Left ventricle myocardium inferior (tissue), 1 donor: ENCODE results near the gene KCTD18. TPM values are rescaled to one million over a fixed set of nuclear protein-coding genes. Genes with fewer than 3 reads are reported as not detected.

Experiments used
- DNase-seq: peaks from one replicate; pipeline ENCODE4 v3.0.0-alpha.2; 2020
- H3K27ac ChIP-seq: fragments of 200-600 bp; replicated peaks from 2 replicates; pipeline ENCODE4 v1.8.0; 2021
- H3K27me3 ChIP-seq: fragments of 200-600 bp; 2 replicates; pipeline ENCODE4 v1.8.0; 2021; ENCODE audit warnings: low read depth
- H3K36me3 ChIP-seq: fragments of 200-600 bp; 2 replicates; pipeline ENCODE4 v1.8.0; 2021
- H3K4me1 ChIP-seq: fragments of 200-600 bp; 2 replicates; pipeline ENCODE4 v1.8.0; 2021
- H3K4me3 ChIP-seq: fragments of 200-600 bp; 2 replicates; pipeline ENCODE4 v1.8.0; 2021; ENCODE audit warnings: mild to moderate bottlenecking, moderate library complexity
- H3K9me3 ChIP-seq: fragments of 200-600 bp; replicated peaks from 2 replicates; pipeline ENCODE4 v1.8.0; 2021
- intact Hi-C: fragments of 100-400 bp; cut with micrococcal nuclease; formaldehyde crosslinking; loops from one replicate; pipeline ENCODE4 v1.11.0; 2022
- total RNA-seq: library from RNA; stranded (reverse); fragmentation: NEBNext Ultra II Directional; extraction: Animal tissue kit (Norgen Biotek cat#: 25700); gene quantifications from one replicate; pipeline ENCODE4 v1.2.1, GENCODE V29; 2021
- TF ChIP-seq, protein P1 (sequence below): fragments of 200-600 bp; IDR thresholded peaks from 2 replicates; pipeline ENCODE4 v1.8.0; 2021; ENCODE audit warnings: antibody characterized with exemption, mild to moderate bottlenecking, borderline replicate concordance
- donor health status: DM: no; HTN: yes; CAD: no; lungs with severe emphysema.

KCTD18 gene
- total RNA-seq, 1 donor from 2014 or later: 9.4 TPM

DNA sequence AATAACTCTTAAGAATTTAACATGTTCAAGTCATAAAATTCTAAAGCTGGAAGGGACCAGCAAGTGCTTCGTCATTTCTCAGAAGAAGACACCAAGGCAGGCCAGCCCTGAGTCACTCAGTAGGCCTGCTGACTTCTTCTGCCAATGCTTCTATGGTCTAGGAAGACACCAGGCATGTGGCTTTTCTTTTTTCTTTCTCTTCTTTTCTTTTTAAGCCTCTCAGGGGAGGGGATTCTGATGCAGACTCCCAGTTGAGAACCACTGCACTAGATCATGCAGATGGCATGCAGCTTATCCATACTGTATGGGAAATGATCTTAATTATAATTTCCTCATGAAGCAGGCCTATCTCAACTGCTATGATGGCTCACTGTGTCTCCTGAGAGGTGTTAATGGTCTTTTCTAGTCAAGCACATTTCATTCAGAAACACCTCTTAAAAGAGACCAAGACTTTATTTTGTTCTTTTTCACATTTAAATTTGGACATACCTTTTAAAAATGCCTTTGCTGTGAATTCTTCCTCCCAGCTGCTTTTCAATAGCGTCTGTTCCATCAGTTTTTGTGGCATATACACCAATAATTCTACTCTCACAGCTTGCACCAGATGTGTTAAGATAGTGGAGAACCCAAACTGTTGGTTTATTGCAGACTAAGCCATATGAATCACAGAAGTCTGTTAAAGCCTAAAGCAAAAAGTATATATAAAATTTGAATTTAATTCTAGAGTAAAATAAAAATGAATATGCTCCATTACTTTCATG is 11.3 kb downstream of the KCTD18 start:
- H3K36me3 ChIP-seq: peaks cover 59% of the 10 kb centered on the region

DNA sequence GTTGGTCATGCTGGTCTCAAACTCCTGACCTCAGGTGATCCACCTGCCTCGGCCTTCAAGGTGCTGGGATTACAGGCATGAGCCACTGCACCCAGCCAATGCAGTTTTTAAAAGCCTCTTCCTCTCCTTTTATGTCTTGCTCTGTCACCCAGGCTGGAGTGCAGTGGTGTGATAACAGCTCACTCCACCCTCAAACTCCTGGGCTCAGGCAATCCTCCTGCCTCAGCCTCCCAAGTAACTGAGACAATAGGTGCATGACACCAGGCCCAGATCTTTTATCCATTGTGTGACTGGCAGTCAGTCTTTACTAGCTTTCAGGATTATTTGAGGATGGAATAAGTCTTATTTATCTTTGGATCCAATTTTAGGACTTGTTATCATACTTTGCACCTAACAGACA is 13.2 kb downstream of the KCTD18 start:
- TF ChIP-seq, protein P1, sequence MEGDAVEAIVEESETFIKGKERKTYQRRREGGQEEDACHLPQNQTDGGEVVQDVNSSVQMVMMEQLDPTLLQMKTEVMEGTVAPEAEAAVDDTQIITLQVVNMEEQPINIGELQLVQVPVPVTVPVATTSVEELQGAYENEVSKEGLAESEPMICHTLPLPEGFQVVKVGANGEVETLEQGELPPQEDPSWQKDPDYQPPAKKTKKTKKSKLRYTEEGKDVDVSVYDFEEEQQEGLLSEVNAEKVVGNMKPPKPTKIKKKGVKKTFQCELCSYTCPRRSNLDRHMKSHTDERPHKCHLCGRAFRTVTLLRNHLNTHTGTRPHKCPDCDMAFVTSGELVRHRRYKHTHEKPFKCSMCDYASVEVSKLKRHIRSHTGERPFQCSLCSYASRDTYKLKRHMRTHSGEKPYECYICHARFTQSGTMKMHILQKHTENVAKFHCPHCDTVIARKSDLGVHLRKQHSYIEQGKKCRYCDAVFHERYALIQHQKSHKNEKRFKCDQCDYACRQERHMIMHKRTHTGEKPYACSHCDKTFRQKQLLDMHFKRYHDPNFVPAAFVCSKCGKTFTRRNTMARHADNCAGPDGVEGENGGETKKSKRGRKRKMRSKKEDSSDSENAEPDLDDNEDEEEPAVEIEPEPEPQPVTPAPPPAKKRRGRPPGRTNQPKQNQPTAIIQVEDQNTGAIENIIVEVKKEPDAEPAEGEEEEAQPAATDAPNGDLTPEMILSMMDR: no peak
- intact Hi-C loops: no loop called here
- no peak for DNase-seq
- no peaks in the 10 kb centered on the region for H3K4me1 ChIP-seq
- H3K27me3 ChIP-seq: no peaks in the 10 kb centered on the region
- no peaks in the 10 kb centered on the region for H3K9me3 ChIP-seq
- no peak overlapping the region for H3K4me3 ChIP-seq
- no peak overlapping the region for H3K27ac ChIP-seq
- H3K36me3 ChIP-seq: peaks cover 62% of the 10 kb centered on the region

More for the DNA sequence above, 11.3 kb downstream of the KCTD18 start:
- DNase-seq: no peak
- no peaks in the 10 kb centered on the region for H3K27me3 ChIP-seq
- intact Hi-C loops: no loop called here
- H3K4me3 ChIP-seq: no peak overlapping the region
- H3K9me3 ChIP-seq: no peaks in the 10 kb centered on the region
- no peak overlapping the region for H3K27ac ChIP-seq
- TF ChIP-seq, protein P1: no peak
- H3K4me1 ChIP-seq: no peaks in the 10 kb centered on the region

DNA sequence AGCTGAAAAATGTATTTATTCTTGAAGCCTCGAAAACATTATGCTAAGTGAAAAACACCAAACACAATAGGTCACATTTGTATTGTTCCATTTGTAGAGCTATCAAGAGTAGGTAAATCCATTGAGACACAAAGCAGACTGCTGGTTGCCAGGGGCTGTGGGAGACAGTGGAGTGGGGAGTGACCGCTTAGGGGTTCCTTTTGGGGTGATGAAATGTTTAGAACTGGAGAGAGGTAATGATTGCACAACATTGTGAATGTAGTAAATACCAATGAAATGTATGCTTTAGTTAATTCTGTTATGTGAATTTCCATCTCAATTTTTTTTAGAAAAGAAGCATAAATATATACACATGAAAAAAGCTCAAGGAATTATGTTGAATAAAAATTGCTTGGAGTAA is 15.8 kb downstream of the KCTD18 start:
- intact Hi-C loops: no loop called here
- no peak for DNase-seq
- Histone ChIP-seq H3K27me3 (no peaks in the 10 kb centered on the region), H3K27ac (no peak overlapping the region), H3K4me1 (no peaks in the 10 kb centered on the region), H3K36me3 (peaks cover 85% of the 10 kb centered on the region), H3K9me3 (no peaks in the 10 kb centered on the region), H3K4me3 (no peak overlapping the region)
- TF ChIP-seq, protein P1: no peak

DNA sequence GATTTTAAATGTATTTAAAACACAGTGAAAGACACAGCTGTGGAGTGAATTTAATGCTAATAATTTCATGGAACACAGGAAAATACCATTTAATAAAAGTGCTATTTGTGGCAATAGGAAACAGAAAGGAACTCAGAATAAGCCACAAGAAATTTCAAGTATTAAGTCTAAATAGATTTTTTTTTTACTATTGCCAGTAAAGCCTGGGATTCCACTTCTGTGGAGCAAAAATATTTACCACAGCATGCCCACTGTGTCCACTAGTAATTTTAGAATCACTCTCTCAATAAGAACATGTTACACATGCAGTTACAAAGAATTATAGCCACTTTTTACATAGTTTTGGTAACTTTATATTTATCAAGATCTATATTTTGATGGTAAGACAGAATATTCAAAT is 17.2 kb downstream of the KCTD18 start:
- TF ChIP-seq, protein P1: no peak
- DNase-seq: no peak
- H3K36me3 ChIP-seq: peaks cover 73% of the 10 kb centered on the region
- intact Hi-C loops: no loop called here
- H3K27ac ChIP-seq: no peak overlapping the region
- H3K4me3 ChIP-seq: no peak overlapping the region
- no peaks in the 10 kb centered on the region for H3K9me3 ChIP-seq
- no peaks in the 10 kb centered on the region for H3K4me1 ChIP-seq
- H3K27me3 ChIP-seq: no peaks in the 10 kb centered on the region

DNA sequence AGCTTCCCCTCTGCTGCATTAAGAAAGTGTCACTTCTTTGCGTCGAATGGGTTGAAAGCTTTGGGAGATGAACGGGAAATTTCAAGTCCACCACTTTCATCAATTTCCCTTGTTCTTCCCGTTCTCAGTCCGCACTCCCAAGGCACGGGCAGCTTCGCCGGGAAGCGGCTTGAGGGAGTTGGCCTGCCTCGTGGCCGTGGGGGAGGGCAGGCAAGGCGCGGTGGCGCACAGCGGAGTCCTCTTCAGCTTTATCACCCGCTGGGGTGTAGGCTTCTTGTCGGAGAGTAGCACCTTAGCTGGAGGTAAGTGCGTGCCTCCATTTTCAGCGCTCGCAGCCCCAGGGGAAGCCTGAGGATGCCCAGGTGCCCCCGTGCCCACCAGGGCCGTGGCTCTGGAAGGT is 19.9 kb downstream of the KCTD18 start:
- H3K36me3 ChIP-seq: peaks cover 51% of the 10 kb centered on the region
- intact Hi-C loops: no loop called here

More for the DNA sequence above, 19.9 kb downstream of the KCTD18 start:
- H3K27ac ChIP-seq: no peak overlapping the region
- no peaks in the 10 kb centered on the region for H3K9me3 ChIP-seq
- DNase-seq: no peak
- TF ChIP-seq, protein P1: no peak
- no peak overlapping the region for H3K4me3 ChIP-seq
- H3K4me1 ChIP-seq: no peaks in the 10 kb centered on the region
- no peaks in the 10 kb centered on the region for H3K27me3 ChIP-seq
